Activated naive CD8-positive, alpha-beta T cell treated with anti-CD3 and anti-CD28 coated beads for 36 hours (primary cell): ENCODE results near the gene AIMP1. TPM values are rescaled to one million over a fixed set of nuclear protein-coding genes. Genes with fewer than 3 reads are reported as not detected.
"Not testable (repeated sequence)": the region's sequence is repeated elsewhere in the genome, so short reads cannot be mapped to it uniquely, and the experiment has no call there.

Experiments
- DNase-seq: peaks from one replicate; pipeline ENCODE4 v3.0.0; 2021
- H3K27ac Mint-ChIP-seq: one replicate; pipeline ENCODE4 v1.8.0; 2022; ENCODE audit warnings: mild to moderate bottlenecking, moderate library complexity, mixed read lengths
- H3K27me3 Mint-ChIP-seq: one replicate; pipeline ENCODE4 v1.8.0; 2022; ENCODE audit warnings: mild to moderate bottlenecking, mixed read lengths
- H3K36me3 Mint-ChIP-seq: one replicate; pipeline ENCODE4 v1.8.0; 2021; ENCODE audit warnings: mild to moderate bottlenecking, mixed read lengths
- H3K4me1 Mint-ChIP-seq: one replicate; pipeline ENCODE4 v1.8.0; 2021; ENCODE audit warnings: mixed read lengths
- H3K4me3 Mint-ChIP-seq: one replicate; pipeline ENCODE4 v1.8.0; 2022; ENCODE audit warnings: mild to moderate bottlenecking, moderate library complexity, mixed read lengths
- H3K9me3 Mint-ChIP-seq: one replicate; pipeline ENCODE4 v1.8.0; 2022; ENCODE audit warnings: mixed read lengths
- total RNA-seq, 2 experiments: library from RNA; stranded (reverse); gene quantifications; one replicate each; pipeline ENCODE4 v1.2.3, GENCODE V29; 2021

AIMP1 gene
- total RNA-seq, 2 experiments from 2014 or later: 77.5 to 84.4 TPM

DNA sequence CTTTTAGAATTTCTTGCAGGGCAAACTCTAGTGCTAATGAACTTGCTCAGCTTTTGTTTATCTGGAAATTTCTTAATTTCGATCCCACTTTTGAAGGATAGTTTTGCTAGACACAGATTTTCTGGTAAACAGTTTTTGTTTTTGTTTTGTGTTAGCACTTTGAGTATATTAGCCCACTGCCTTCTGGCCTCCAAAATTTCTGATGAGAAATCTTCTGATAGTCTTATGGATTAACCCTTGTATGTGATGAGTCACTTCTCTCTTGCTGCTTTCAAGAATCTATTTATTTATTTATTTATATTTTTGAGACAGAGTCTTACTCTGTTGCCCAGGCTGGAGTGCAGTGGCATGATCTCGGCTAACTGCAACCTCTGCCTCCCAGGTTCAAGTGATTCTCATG, 79.2 kb downstream of the AIMP1 start:
- peaks cover 18% of the 10 kb centered on the region for H3K9me3 Mint-ChIP-seq
- no peaks in the 10 kb centered on the region for H3K4me1 Mint-ChIP-seq
- no peaks in the 10 kb centered on the region for H3K27me3 Mint-ChIP-seq
- H3K4me3 Mint-ChIP-seq: no peak overlapping the region
- no peak for DNase-seq
- no peak overlapping the region for H3K27ac Mint-ChIP-seq
- H3K36me3 Mint-ChIP-seq: no peaks in the 10 kb centered on the region

- H3K9me3 Mint-ChIP-seq: peaks cover 21% of the 10 kb centered on the region
- not testable (repeated sequence) for H3K27ac Mint-ChIP-seq, DNase-seq, H3K4me3 Mint-ChIP-seq, H3K27me3 Mint-ChIP-seq, H3K4me1 Mint-ChIP-seq, H3K36me3 Mint-ChIP-seq
Observed at GRCh38 chr4:106398898-106399297, 82.5 kb downstream of the AIMP1 start.

Other genes starting within 250 kb of the AIMP1 start
- 10 to 100 TPM; 21.2 to 21.5 TPM for gene TBCK, start 341 bp upstream of the AIMP1 start, total RNA-seq
- gene GIMD1, start 52.2 kb downstream of the AIMP1 start, total RNA-seq: not detected